Measurements from ENCODE around the gene CATSPERB. TPM values are rescaled to one million over a fixed set of nuclear protein-coding genes. Genes with fewer than 3 reads are reported as not detected.
"Not testable (repeated sequence)": the region's sequence is repeated elsewhere in the genome, so short reads cannot be mapped to it uniquely, and the experiment has no call there.

The CATSPERB gene
- total RNA-seq, 2 donors from 2014 or later, result 14.5 to 35.1 TPM

- no peak for ATAC-seq (ENCODE audit: insufficient number of reproducible peaks, low FRiP score, low read depth)
- no peak for DNase-seq (ENCODE audit: low spot score)
- H3K36me3 ChIP-seq, result no peaks in the 10 kb centered on the region
- H3K27me3 ChIP-seq (replicated peaks; ENCODE audit: insufficient read depth), result no peaks in the 10 kb centered on the region
- TF ChIP-seq CTCF (IDR thresholded peaks at IDR 0.05), result no peak
- no peaks in the 10 kb centered on the region for H3K4me1 ChIP-seq (ENCODE audit: control insufficient read depth in 1 of 2, low read depth in 2 of 2)
- H3K27ac ChIP-seq, result no peak overlapping the region
- no peak overlapping the region for H3K4me3 ChIP-seq
- no peaks in the 10 kb centered on the region for H3K9me3 ChIP-seq
Observed at GRCh38 chr14:91607322-91608047, 124.4 kb downstream of the CATSPERB start.

GRCh38 chr14:91606851-91607250, 125.0 kb downstream of the CATSPERB start:
- Histone ChIP-seq H3K27me3 (replicated peaks; ENCODE audit: insufficient read depth) (no peaks in the 10 kb centered on the region), H3K9me3 (no peaks in the 10 kb centered on the region), H3K4me3 (no peak overlapping the region), H3K27ac (no peak overlapping the region), H3K36me3 (no peaks in the 10 kb centered on the region), H3K4me1 (ENCODE audit: control insufficient read depth in 1 of 2, low read depth in 2 of 2) (no peaks in the 10 kb centered on the region)
- no peak for ATAC-seq (ENCODE audit: insufficient number of reproducible peaks, low FRiP score, low read depth)
- TF ChIP-seq CTCF (IDR thresholded peaks at IDR 0.05), result no peak
- no peak for DNase-seq (ENCODE audit: low spot score)

GRCh38 chr14:91604611-91605010, 127.3 kb downstream of the CATSPERB start:
- DNase-seq (ENCODE audit: low spot score); H3K4me1 ChIP-seq (ENCODE audit: control insufficient read depth in 1 of 2, low read depth in 2 of 2); H3K4me3 ChIP-seq; H3K9me3 ChIP-seq; H3K36me3 ChIP-seq; ATAC-seq (ENCODE audit: insufficient number of reproducible peaks, low FRiP score, low read depth); H3K27me3 ChIP-seq (replicated peaks; ENCODE audit: insufficient read depth); H3K27ac ChIP-seq: not testable (repeated sequence)

- Histone ChIP-seq H3K4me3 (no peak overlapping the region), H3K9me3 (no peaks in the 10 kb centered on the region), H3K4me1 (ENCODE audit: control insufficient read depth in 1 of 2, low read depth in 2 of 2) (no peaks in the 10 kb centered on the region), H3K27me3 (replicated peaks; ENCODE audit: insufficient read depth) (no peaks in the 10 kb centered on the region), H3K36me3 (no peaks in the 10 kb centered on the region), H3K27ac (no peak overlapping the region)
- TF ChIP-seq CTCF (IDR thresholded peaks at IDR 0.05), result no peak
- DNase-seq (ENCODE audit: low spot score) (no peak), ATAC-seq (ENCODE audit: insufficient number of reproducible peaks, low FRiP score, low read depth) (no peak)
Observed at GRCh38 chr14:91599994-91600393, 131.9 kb downstream of the CATSPERB start.

- no peaks in the 10 kb centered on the region for H3K36me3 ChIP-seq
- H3K27ac ChIP-seq, result no peak overlapping the region
- DNase-seq (ENCODE audit: low spot score) (no peak), ATAC-seq (ENCODE audit: insufficient number of reproducible peaks, low FRiP score, low read depth) (no peak)
- H3K27me3 ChIP-seq (replicated peaks; ENCODE audit: insufficient read depth), result no peaks in the 10 kb centered on the region
- H3K4me1 ChIP-seq (ENCODE audit: control insufficient read depth in 1 of 2, low read depth in 2 of 2), result no peaks in the 10 kb centered on the region
- TF ChIP-seq CTCF (IDR thresholded peaks at IDR 0.05), result no peak
- H3K4me3 ChIP-seq, result no peak overlapping the region
- no peaks in the 10 kb centered on the region for H3K9me3 ChIP-seq
Observed at GRCh38 chr14:91595736-91596135, 136.2 kb downstream of the CATSPERB start.

- H3K9me3 ChIP-seq; DNase-seq (ENCODE audit: low spot score); H3K4me1 ChIP-seq (ENCODE audit: control insufficient read depth in 1 of 2, low read depth in 2 of 2); H3K27ac ChIP-seq; H3K36me3 ChIP-seq; ATAC-seq (ENCODE audit: insufficient number of reproducible peaks, low FRiP score, low read depth); H3K27me3 ChIP-seq (replicated peaks; ENCODE audit: insufficient read depth); H3K4me3 ChIP-seq: not testable (repeated sequence)
Observed at GRCh38 chr14:91593957-91594356, 137.9 kb downstream of the CATSPERB start.

Data from thoracic aorta (tissue), 2 donors.